BLaER1 treated with 17β-estradiol and CSF1 and Interleukin-3, amounts not matched to agents 10 nM and 100 nM (cell line): ENCODE measurements around the gene AOAH.

Experiments used
- H3K27ac ChIP-seq, 11 experiments: shearing (Covaris generic); formaldehyde crosslinking; 2 replicates each; pipeline ENCODE4 v1.8.1; 2022
- H3K27me3 ChIP-seq, 11 experiments: shearing (Covaris generic); formaldehyde crosslinking; 2 replicates each; pipeline ENCODE4 v1.8.1; 2022
- H3K36me3 ChIP-seq, 11 experiments: shearing (Covaris generic); formaldehyde crosslinking; 2 replicates each; pipeline ENCODE4 v1.8.1; 2022
- H3K4me1 ChIP-seq, 10 experiments: shearing (Covaris generic); formaldehyde crosslinking; 2 replicates each; pipeline ENCODE4 v1.8.1; 2022
- H3K4me2 ChIP-seq, 11 experiments: shearing (Covaris generic); formaldehyde crosslinking; 2 replicates each; pipeline ENCODE4 v1.8.1; 2022
- H3K4me3 ChIP-seq, 10 experiments: shearing (Covaris generic); formaldehyde crosslinking; 2 replicates each; pipeline ENCODE4 v1.8.1; 2022
- H3K9ac ChIP-seq, 11 experiments: shearing (Covaris generic); formaldehyde crosslinking; 2 replicates each; pipeline ENCODE4 v1.8.1; 2022
- H3K9me3 ChIP-seq, 11 experiments: shearing (Covaris generic); formaldehyde crosslinking; replicated peaks in 1 of 11; 2 replicates each; pipeline ENCODE4 v1.8.1; 2022
- H4K20me1 ChIP-seq, 11 experiments: shearing (Covaris generic); formaldehyde crosslinking; 2 replicates each; pipeline ENCODE4 v1.8.1; 2022
- Cebpa-rat ChIP-seq, 11 experiments: shearing (Covaris generic); IDR thresholded peaks; 2 replicates each; pipeline ENCODE4 v1.8.1; 2022

The AOAH gene

GRCh38 chr7:36742911-36743775 lies 18.8 kb upstream of the AOAH start:
- no peaks in the 10 kb centered on the region for H3K9me3 ChIP-seq

GRCh38 chr7:36741866-36742265 lies 17.6 kb upstream of the AOAH start:
- Histone ChIP-seq H3K4me3 (no peak overlapping the region), H3K36me3 (no peaks in the 10 kb centered on the region), H3K9ac (peak overlapping the region in 4 of 11 experiments; percentile 12 to 48 (median 41); a peak in 4 of 22 replicates), H3K27ac (peak overlapping the region in 6 of 11 experiments; percentile 48 to 81 (median 74); a peak in 11 of 22 replicates), H3K27me3 (no peaks in the 10 kb centered on the region), H3K9me3 (no peaks in the 10 kb centered on the region), H3K4me2 (peak overlapping the region in 6 of 11 experiments; percentile 31 to 89 (median 74); a peak in 11 of 22 replicates), H4K20me1 (no peaks in the 10 kb centered on the region), H3K4me1 (peaks cover 4 to 95% (median 37%) of the 10 kb centered on the region in 10 experiments)
- TF ChIP-seq Cebpa-rat (IDR thresholded peaks at IDR 0.05): no peak

More at GRCh38 chr7:36742911-36743775, 18.8 kb upstream of the AOAH start:
- Histone ChIP-seq H3K4me1 (peaks cover 0 to 95% (median 33%) of the 10 kb centered on the region in 10 experiments; a peak in 13 of 20 replicates), H3K9ac (peak overlapping the region in 2 of 11 experiments; percentile 37 to 45; a peak in 1 of 22 replicates), H3K36me3 (no peaks in the 10 kb centered on the region), H3K4me2 (peak overlapping the region in 7 of 11 experiments; percentile 9 to 89 (median 69); a peak in 12 of 22 replicates), H4K20me1 (no peaks in the 10 kb centered on the region), H3K4me3 (no peak overlapping the region), H3K27ac (peak overlapping the region in 6 of 11 experiments; percentile 48 to 81 (median 74); a peak in 11 of 22 replicates), H3K27me3 (no peaks in the 10 kb centered on the region)
- no peak for TF ChIP-seq Cebpa-rat (IDR thresholded peaks at IDR 0.05)

GRCh38 chr7:36739351-36739750 lies 15.1 kb upstream of the AOAH start:
- H3K4me3 ChIP-seq: no peak overlapping the region
- H3K27me3 ChIP-seq: no peaks in the 10 kb centered on the region
- H3K9me3 ChIP-seq: no peaks in the 10 kb centered on the region
- no peaks in the 10 kb centered on the region for H3K36me3 ChIP-seq
- peaks cover 11 to 96% (median 50%) of the 10 kb centered on the region in 10 experiments for H3K4me1 ChIP-seq
- H3K4me2 ChIP-seq: peak overlapping the region in 3 of 11 experiments; percentile 12 to 87 (median 15); a peak in 2 of 22 replicates
- peak overlapping the region in 2 of 11 experiments; percentile 19 to 21; a peak in 2 of 22 replicates for H3K27ac ChIP-seq
- H4K20me1 ChIP-seq: no peaks in the 10 kb centered on the region
- no peak overlapping the region for H3K9ac ChIP-seq
- no peak for TF ChIP-seq Cebpa-rat (IDR thresholded peaks at IDR 0.05)

- H3K4me2 ChIP-seq: peak overlapping the region; percentile 38 to 94 (median 82)
These were observed 12.6 kb upstream of the AOAH start for GRCh38 chr7:36736899-36737211.

GRCh38 chr7:36736090-36736898 lies 12.0 kb upstream of the AOAH start:
- peak overlapping the region; percentile 38 to 94 (median 82) for H3K4me2 ChIP-seq
- H4K20me1 ChIP-seq: no peaks in the 10 kb centered on the region
- H3K9ac ChIP-seq: peak overlapping the region in 9 of 11 experiments; percentile 4 to 79 (median 65); a peak in 14 of 22 replicates
- peaks cover 0 to 8% (median 0%) of the 10 kb centered on the region in 11 experiments; a peak in 2 of 22 replicates for H3K9me3 ChIP-seq
- H3K27me3 ChIP-seq: no peaks in the 10 kb centered on the region
- H3K27ac ChIP-seq: peak overlapping the region; percentile 38 to 93 (median 85); a peak in 19 of 22 replicates
- peaks cover 11 to 71% (median 30%) of the 10 kb centered on the region in 10 experiments for H3K4me1 ChIP-seq
- no peak overlapping the region; a peak in 1 of 20 replicates for H3K4me3 ChIP-seq
- TF ChIP-seq Cebpa-rat (IDR thresholded peaks at IDR 0.05): no peak
- no peaks in the 10 kb centered on the region for H3K36me3 ChIP-seq

More at GRCh38 chr7:36736899-36737211, 12.6 kb upstream of the AOAH start:
- H3K27me3 ChIP-seq: no peaks in the 10 kb centered on the region
- peak overlapping the region; percentile 57 to 93 (median 85) for H3K27ac ChIP-seq
- H3K9ac ChIP-seq: peak overlapping the region in 10 of 11 experiments; percentile 40 to 82 (median 73); a peak in 19 of 22 replicates
- peak overlapping the region in 2 of 10 experiments; percentile 10 to 24; a peak in 5 of 20 replicates for H3K4me3 ChIP-seq
- H3K9me3 ChIP-seq: peaks cover 0 to 8% (median 0%) of the 10 kb centered on the region in 11 experiments; a peak in 2 of 22 replicates
- TF ChIP-seq Cebpa-rat (IDR thresholded peaks at IDR 0.05): peak in 9 of 11 experiments; percentile 12 to 74 (median 46); a peak in 9 of 22 replicates
- H3K36me3 ChIP-seq: no peaks in the 10 kb centered on the region
- H4K20me1 ChIP-seq: no peaks in the 10 kb centered on the region
- peaks cover 11 to 76% (median 32%) of the 10 kb centered on the region in 10 experiments for H3K4me1 ChIP-seq

GRCh38 chr7:36735172-36735571 lies 10.9 kb upstream of the AOAH start:
- Histone ChIP-seq H3K4me3 (no peak overlapping the region), H4K20me1 (no peaks in the 10 kb centered on the region), H3K4me1 (peaks cover 11 to 59% (median 30%) of the 10 kb centered on the region in 10 experiments), H3K27me3 (no peaks in the 10 kb centered on the region), H3K9ac (no peak overlapping the region), H3K36me3 (no peaks in the 10 kb centered on the region), H3K4me2 (peak overlapping the region in 6 of 11 experiments; percentile 73 to 94 (median 88); a peak in 11 of 22 replicates), H3K27ac (peak overlapping the region in 8 of 11 experiments; percentile 6 to 93 (median 90); a peak in 13 of 22 replicates), H3K9me3 (peaks cover 0 to 8% (median 0%) of the 10 kb centered on the region in 11 experiments; a peak in 3 of 22 replicates)
- TF ChIP-seq Cebpa-rat (IDR thresholded peaks at IDR 0.05): no peak

GRCh38 chr7:36734731-36735130 lies 10.4 kb upstream of the AOAH start:
- Histone ChIP-seq H3K9me3 (peaks cover 0 to 9% (median under 1%) of the 10 kb centered on the region in 11 experiments; a peak in 10 of 22 replicates), H3K9ac (no peak overlapping the region), H3K36me3 (no peaks in the 10 kb centered on the region), H3K4me2 (peak overlapping the region in 5 of 11 experiments; percentile 85 to 94 (median 90); a peak in 10 of 22 replicates), H3K27ac (peak overlapping the region in 5 of 11 experiments; percentile 32 to 93 (median 92); a peak in 7 of 22 replicates), H3K4me1 (peaks cover 11 to 55% (median 30%) of the 10 kb centered on the region in 10 experiments), H4K20me1 (no peaks in the 10 kb centered on the region), H3K27me3 (no peaks in the 10 kb centered on the region), H3K4me3 (no peak overlapping the region)
- no peak for TF ChIP-seq Cebpa-rat (IDR thresholded peaks at IDR 0.05)

GRCh38 chr7:36733411-36733810 lies 9.1 kb upstream of the AOAH start:
- Histone ChIP-seq H3K9ac (no peak overlapping the region), H3K4me3 (no peak overlapping the region), H3K9me3 (peaks cover 8 to 20% (median 12%) of the 10 kb centered on the region in 11 experiments; a peak in 17 of 22 replicates), H3K4me2 (no peak overlapping the region), H3K27me3 (no peaks in the 10 kb centered on the region), H3K27ac (no peak overlapping the region), H3K4me1 (peaks cover 11 to 45% (median 30%) of the 10 kb centered on the region in 10 experiments), H4K20me1 (no peaks in the 10 kb centered on the region), H3K36me3 (no peaks in the 10 kb centered on the region)
- no peak for TF ChIP-seq Cebpa-rat (IDR thresholded peaks at IDR 0.05)
